CD4-positive, alpha-beta T cell treated with Interleukin-4 for 4 hours (primary cell): ENCODE measurements around the gene GYPB.
"Not testable (repeated sequence)": the region's sequence is repeated elsewhere in the genome, so short reads cannot be mapped to it uniquely, and the experiment has no call there.

ENCODE experiments used
- DNase-seq: peaks from one replicate; pipeline ENCODE4 v3.0.0-alpha.2; 2020

The GYPB gene

DNA sequence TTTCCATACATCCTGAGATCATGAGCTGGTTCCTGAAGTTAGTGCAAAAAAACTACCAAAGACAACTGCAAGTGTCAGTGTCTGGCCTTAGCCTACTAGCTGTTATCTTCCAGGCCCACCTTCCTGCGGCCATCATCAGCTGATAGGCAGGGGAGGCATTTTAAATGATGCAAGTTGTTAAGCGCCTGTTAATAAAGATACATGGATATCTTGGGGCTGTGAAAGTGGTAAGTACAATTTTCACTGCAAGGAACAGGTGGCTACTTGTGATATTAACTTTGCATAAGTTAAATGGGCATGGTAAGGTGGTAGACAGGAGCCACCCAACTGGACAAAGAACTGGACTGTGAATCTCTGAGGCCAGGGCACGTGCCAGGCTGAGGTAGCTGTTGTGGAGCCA, at the start of gene GYPB:
Gene GYPB, minus strand, starts transcription at position 104 of the 400 bp plus-strand sequence. Its CDS starts 93 bp downstream, at position 11.
- not testable (repeated sequence) for DNase-seq

- not testable (repeated sequence) for DNase-seq
These were observed 42.4 kb upstream of the GYPB start for GRCh38 chr4:144061556-144061955.

DNA sequence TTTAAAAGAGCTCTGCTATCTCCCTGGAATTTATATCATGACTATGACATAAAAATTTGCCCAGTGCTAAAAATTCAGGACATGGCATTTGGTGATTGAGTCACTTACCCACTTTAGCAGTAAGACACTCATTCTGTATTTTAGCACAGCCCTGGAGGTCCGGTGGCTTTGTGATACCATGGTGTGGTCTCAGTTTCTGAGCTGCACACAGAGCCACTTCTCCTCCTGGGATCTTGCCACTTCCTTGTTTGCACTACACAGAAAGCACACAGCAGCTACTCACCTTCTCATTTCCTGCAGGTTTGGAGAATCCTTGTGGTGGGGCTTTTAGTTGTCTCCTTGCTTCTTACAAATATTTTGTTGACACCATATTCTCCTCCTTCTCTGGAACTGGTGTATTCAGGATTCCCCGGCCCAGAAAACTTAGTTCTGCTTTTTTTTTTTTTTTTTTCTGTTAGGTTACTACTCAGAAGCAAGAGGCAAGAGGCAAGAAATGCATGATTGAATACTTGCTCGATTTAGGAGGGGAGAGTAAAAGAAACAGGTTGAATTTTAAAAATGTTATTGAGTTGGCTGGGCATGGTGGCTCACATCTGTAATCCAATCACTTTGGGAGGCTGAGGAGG, 41.2 kb upstream of the GYPB start:
- not testable (repeated sequence) for DNase-seq

DNA sequence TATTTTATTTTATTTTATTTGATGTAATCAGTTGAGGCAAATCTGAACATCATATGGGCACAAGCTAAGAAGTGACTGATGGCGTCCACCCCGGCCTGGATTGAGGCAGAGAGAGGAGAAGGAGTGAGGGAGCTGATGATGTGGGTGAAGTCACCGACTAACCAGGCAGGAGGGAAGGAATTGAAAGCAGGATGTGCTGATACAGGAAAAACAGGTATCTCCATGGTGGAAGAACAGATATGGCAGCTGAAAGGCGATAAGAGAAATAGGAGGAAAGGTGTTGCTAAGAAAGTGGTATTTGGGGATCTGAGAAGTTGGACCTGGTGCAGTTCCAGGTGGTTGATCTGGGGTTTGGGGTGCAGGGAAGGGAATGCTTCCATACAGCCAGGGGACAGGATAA, 37.6 kb upstream of the GYPB start:
- no peak for DNase-seq

- not testable (repeated sequence) for DNase-seq
These were observed 36.2 kb upstream of the GYPB start for GRCh38 chr4:144055336-144055735.

DNA sequence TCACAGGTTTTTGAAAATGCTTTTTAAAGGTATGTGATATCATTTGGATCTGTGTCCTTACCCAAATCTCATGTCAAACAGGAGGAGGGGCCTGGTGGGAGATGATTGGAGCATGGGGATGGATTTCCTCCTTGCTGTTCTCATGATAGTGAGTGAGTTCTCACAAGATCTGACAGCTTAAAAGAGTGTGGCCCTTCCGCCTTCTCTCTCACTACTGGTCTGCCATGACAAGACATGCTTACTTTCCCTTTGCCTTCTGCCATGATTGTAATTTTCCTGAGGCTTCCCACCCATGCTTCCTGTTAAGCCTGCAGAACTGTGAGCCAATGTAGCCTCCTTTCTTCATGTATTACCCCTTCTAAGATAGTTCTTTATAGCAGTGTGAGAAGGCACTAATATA, 32.3 kb upstream of the GYPB start:
- not testable (repeated sequence) for DNase-seq

GRCh38 chr4:144050631-144051030, 31.5 kb upstream of the GYPB start:
- not testable (repeated sequence) for DNase-seq

- DNase-seq, result not testable (repeated sequence)
These were observed 30.6 kb upstream of the GYPB start for GRCh38 chr4:144049495-144050424.

DNA sequence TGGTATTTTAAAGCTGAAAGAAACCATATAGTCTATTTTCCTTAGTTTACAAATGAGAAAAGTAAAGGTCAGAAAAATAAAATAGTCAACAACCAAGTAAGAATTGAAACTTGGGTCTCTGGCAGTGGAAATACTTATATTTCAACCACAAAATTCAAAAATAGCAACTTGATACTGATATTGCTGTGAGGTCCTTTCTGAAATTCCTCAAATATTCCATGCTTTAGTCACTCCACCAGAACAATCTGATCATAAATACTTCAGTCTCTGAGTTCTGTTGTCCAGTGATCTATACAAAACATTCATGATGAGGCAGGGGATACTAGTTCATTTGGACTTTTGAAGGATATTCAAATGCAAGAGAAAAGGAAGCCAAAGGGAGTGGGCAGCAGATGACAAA, 25.8 kb upstream of the GYPB start:
- DNase-seq, result not testable (repeated sequence)

DNA sequence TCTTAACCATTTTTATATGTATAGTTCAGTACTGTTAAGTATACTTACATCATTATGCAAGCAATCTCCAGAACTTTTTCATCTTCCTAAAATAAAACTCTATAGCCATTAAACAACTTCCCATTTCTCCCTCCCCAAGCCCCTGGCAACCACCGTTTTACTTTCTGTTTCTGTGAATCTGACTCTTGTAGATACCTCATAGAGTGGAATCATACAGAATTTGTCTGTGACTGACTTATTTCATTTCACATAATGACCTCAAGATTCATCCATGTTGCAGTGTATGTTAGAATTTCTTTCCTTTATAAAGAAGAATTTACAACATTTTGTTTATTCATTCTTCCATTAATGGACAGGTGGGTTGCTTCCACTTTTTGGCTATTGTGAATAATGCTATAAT, 13.4 kb upstream of the GYPB start:
- DNase-seq, result not testable (repeated sequence)

DNA sequence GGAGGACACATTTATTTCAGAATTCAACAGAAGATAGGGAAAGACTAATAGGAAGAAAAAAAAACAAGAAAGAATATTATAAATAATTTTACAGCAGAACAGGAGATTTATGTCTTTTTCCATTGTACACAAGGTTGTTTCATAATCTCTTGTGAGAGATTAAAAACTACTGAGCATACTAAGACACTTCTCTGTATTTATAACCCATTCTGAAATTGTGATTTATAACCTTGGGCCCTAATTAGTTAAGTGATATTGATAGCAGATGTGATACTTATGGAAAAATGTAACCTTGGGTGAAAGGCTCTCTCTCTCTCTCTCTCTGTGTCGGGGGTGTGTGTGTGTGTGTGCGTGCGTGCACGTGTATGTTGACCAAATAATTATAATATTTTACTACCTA, 12.7 kb upstream of the GYPB start:
- DNase-seq, result not testable (repeated sequence)

DNA sequence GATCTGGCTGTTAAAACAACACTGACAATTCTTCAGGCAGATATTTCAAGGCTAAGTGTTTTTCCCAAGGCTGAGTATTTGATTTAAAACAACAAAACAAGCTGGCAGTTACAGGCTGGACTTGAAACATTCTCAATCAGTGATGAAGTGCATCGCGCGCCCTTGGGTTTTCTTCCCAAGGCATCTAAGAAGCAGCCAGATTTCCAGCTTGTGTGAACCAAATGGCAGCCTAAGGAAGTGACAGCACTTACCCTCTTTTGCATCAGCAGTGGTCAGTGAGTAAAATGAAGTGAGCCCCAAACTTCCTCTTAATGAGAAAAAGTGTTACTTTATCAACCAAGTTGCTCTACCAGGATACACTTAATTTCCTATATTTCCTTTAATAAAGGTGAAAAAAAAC, 12.2 kb upstream of the GYPB start:
- DNase-seq, result not testable (repeated sequence)

GRCh38 chr4:144030708-144031107, 11.5 kb upstream of the GYPB start:
- not testable (repeated sequence) for DNase-seq

- DNase-seq, result not testable (repeated sequence)
These were observed 7.5 kb upstream of the GYPB start for GRCh38 chr4:144026682-144027081.

- DNase-seq, result not testable (repeated sequence)
These were observed 5.3 kb upstream of the GYPB start for GRCh38 chr4:144024399-144025053.

GRCh38 chr4:144022772-144023400, 3.7 kb upstream of the GYPB start:
- not testable (repeated sequence) for DNase-seq

- DNase-seq, result peak; percentile 6
These were observed 2.3 kb upstream of the GYPB start for GRCh38 chr4:144021336-144021990.

- not testable (repeated sequence) for DNase-seq
These were observed 768 bp downstream of the GYPB start for GRCh38 chr4:144018223-144019000.

DNA sequence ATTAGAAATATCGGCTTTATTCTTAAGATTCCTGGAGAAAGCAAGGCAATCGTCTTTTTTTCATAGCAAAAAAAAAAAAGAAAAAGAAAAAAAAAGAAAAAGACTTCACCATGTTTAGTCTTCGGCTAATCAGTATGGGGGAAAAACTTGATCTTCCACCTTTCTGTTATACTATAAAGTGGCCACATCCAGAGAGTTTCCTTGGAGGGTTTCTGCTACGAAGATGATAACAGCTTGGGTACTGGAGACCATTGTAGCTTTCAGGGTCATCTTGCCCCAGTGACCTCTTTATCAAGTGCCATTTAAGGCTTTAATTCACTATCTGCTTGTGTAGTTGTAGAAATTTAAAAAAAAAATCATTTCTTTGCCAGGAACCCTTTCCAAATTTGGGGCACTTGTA, 1.9 kb downstream of the GYPB start:
- not testable (repeated sequence) for DNase-seq

DNA sequence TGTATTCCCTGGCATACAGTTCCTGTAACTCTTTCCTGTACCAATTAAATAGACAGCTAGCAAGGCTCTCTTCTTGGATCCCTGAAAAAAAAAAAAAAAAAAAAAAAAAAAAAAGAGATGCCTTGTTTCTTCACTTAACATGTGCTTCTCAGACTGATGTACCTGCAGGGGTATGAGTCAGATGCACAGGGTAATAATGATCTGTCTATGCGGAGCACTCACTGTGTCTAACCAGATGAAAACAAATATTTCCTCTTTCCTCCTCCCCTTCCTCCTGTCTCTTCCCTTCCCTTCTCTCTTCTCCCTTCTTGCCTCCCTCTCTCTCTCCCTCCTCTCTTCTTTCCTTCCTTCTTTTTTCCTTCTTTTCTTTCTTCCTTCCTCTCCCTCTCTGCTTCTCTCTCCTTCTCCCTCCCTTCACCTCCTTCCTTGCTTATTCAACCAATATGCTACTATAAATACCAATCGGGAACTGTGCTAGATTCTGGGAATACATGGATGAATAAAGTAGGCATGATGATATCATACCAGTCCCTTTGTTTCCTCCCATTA, 3.0 kb downstream of the GYPB start:
- not testable (repeated sequence) for DNase-seq

- DNase-seq, result no peak
These were observed 4.4 kb downstream of the GYPB start for GRCh38 chr4:144014808-144015207.
